GM10248 (cell line): Measurements from ENCODE around the gene IFI6.
"Not testable (repeated sequence)": the region's sequence is repeated elsewhere in the genome, so short reads cannot be mapped to it uniquely, and the experiment has no call there.

ENCODE experiments used
- CTCF ChIA-PET: fragments of 300-600 bp; sonication (Branson Sonifier 250); formaldehyde crosslinking; extraction: SDS; loops from one replicate; lab custom pipeline; 2021; ENCODE audit warnings: antibody characterized with exemption; lab: Yijun Ruan, JAX
- POLR2A ChIA-PET: fragments of 350-650 bp; sonication (Branson Sonifier 250); formaldehyde crosslinking; extraction: SDS; loops from one replicate; lab custom pipeline; 2020; ENCODE audit warnings: antibody characterized with exemption; lab: Yijun Ruan, JAX
- DNase-seq: peaks from one replicate; pipeline ENCODE4 v3.0.0; 2012; ENCODE audit errors: extremely low spot score
- TF ChIP-seq, protein P1 (sequence below): IDR thresholded peaks from 2 replicates; pipeline ENCODE4 v1.5.1; 2012; ENCODE audit warnings: mild to moderate bottlenecking, low read depth; ENCODE audit errors: extremely low read depth, missing control alignments, control extremely low read depth

The IFI6 gene

GRCh38 chr1:27687906-27688305 lies 15.9 kb upstream of the IFI6 start:
- no peak for DNase-seq
- POLR2A ChIA-PET: no interaction called here
- TF ChIP-seq, protein P1, sequence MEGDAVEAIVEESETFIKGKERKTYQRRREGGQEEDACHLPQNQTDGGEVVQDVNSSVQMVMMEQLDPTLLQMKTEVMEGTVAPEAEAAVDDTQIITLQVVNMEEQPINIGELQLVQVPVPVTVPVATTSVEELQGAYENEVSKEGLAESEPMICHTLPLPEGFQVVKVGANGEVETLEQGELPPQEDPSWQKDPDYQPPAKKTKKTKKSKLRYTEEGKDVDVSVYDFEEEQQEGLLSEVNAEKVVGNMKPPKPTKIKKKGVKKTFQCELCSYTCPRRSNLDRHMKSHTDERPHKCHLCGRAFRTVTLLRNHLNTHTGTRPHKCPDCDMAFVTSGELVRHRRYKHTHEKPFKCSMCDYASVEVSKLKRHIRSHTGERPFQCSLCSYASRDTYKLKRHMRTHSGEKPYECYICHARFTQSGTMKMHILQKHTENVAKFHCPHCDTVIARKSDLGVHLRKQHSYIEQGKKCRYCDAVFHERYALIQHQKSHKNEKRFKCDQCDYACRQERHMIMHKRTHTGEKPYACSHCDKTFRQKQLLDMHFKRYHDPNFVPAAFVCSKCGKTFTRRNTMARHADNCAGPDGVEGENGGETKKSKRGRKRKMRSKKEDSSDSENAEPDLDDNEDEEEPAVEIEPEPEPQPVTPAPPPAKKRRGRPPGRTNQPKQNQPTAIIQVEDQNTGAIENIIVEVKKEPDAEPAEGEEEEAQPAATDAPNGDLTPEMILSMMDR: no peak
- CTCF ChIA-PET: interaction anchor here (0.9 to 8.5 kb wide), 5 partner anchors 15 to 300 kb away, joined by 3 to 55 read pairs (median 3); partner anchors contain the start of gene IFI6

DNA sequence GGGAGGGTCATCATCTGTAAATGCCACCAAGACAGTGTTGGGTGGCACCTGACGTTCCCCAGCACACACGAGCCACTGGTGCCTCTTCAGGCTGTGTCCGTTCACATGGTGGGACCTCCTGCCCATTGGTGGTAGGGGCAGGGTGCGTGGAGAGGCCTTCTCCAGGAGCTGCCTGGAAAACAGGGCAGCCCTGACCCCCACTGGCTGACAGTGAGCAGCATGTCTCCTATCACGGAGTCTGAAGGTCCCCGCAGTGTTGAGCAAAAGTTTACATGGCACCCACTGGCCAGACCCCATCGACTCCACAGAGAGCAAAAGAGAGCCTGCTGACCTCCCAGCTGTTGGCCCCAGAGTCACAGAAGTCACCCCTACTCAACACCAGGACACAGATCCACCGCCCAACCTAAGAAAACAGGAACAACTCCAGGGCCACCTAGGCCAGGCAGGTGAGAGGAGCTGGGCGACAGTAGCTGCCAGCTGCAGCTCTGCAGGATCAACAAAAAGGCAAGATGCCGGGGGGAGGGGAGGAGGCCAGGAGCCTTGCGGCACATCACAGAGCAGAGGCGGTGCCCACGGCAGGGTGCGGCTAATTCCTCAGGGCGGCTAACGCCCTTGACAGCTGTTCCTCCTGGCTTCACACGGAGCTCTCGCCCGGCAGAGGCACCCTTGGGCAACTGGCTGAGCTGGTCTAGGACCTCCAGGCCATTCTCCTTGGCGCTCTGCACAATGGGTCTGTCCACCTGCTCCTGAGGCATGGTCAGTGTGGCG lies 14.4 kb upstream of the IFI6 start:
- DNase-seq: no peak
- TF ChIP-seq, protein P1: no peak
- POLR2A ChIA-PET: no interaction called here
- CTCF ChIA-PET: interaction anchor here (1.0 to 8.5 kb wide), 4 partner anchors 12 to 299 kb away, joined by 3 to 55 read pairs (median 4); no protein-coding TSS in a partner anchor

DNA sequence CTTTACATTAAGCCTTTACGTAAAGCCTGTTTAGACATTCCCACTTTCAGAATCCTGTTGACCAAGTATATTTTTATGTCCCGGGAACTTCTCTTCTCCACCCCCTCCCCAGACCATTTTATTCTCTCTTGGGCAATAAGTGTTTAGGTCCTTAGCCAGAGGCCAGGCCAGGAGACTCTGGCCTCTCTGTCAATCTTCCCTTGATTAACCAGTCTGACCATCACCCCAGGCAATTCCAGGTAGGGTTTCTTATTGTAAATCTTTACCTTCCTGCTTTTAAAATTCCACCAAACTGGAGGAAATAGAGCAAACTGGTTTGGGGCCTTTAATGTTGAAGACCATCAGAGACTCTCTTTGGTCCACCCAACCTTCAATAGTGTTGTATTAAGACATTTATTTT lies 12.2 kb upstream of the IFI6 start:
- DNase-seq: no peak
- CTCF ChIA-PET: interaction anchor here (1.9 to 8.5 kb wide), 2 partner anchors 9 to 15 kb away, joined by 5 to 55 read pairs; no protein-coding TSS in a partner anchor
- POLR2A ChIA-PET: no interaction called here
- TF ChIP-seq, protein P1: no peak

DNA sequence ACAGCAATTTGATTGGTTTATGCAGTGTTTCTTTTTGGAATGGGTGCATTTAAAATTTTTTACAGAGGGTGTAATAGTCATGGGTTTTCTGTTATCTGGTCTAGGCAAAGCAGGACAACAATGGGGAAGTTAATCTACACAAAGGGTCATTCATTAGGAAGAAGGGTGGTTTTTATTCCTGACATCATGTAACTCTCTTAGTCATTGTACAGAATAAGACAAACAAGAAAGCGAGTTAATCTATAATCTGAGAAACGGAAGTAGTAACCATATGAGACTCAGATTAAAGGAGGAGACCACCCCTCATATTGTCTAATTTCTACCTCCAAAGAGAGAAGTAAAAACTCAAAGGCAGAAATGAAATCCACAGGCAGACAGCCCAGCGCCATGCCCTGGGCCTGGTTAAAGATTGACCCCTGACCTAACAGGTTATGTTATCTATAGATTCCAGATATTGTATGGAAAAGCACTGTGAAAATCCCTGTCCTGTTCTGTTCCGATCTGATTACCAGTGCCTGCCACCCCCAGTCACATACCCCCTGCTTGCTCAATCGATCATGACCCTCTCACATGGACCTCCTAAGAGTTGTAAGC lies 10.5 kb upstream of the IFI6 start:
- ChIA-PET CTCF (interaction anchor here (1.4 to 8.5 kb wide), 3 partner anchors 11 to 13 kb away, joined by 4 to 55 read pairs (median 5); partner anchors contain the start of gene IFI6), POLR2A (no interaction called here)
- TF ChIP-seq, protein P1: no peak
- no peak for DNase-seq

DNA sequence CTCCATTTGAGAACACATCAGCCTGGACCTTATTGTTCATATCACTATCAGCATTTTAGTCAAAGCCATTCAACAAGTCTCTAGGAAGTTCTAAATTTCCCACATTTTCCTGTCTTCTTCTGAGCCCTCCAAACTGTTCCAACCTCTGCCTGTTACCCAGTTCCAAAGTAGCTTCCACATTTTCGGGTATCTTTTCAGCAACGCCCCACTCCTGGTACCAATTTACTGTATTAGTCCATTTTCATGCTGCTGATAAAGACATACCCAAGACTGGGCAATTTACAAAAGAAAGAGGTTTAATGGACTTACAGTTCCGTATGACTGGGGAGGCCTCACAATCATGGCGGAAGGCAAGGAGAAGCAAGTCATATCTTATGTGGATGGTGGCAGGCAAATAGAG lies 9.6 kb upstream of the IFI6 start:
- POLR2A ChIA-PET, DNase-seq: not testable (repeated sequence)
- CTCF ChIA-PET: interaction anchor here (1.4 to 8.5 kb wide), 2 partner anchors 10 to 12 kb away, joined by 4 to 55 read pairs; partner anchors contain the start of gene IFI6

DNA sequence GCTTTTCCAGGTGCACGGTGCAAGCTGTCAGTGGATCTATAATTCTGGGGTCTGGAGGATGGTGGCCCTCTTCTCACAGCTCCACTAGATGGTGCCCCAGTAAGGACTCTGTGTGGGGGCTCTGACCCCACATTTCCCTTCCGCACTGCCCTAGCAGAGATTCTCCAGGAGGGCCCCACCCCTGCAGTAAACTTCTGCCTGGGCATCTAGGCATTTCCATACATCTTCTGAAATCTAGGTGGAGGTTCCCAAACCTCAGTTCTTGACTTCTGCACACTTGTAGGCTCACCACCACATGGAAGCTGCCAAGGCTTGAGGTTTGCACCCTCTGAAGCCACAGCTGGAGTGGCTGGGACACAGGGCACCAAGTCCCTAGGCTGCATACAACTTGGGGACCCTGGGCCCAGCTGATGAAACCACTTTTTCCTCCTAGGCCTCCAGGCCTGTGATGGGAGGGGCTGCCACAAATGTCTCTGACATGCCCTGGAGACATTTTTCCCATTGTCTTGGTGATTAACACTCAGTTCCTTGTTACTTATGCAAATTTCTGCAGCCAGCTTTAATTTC lies 8.3 kb upstream of the IFI6 start:
- CTCF ChIA-PET: interaction anchor here (1.5 to 2.6 kb wide), 2 partner anchors 10 to 380 kb away, joined by 3 to 18 read pairs; no protein-coding TSS in a partner anchor
- POLR2A ChIA-PET: not testable (repeated sequence)

DNA sequence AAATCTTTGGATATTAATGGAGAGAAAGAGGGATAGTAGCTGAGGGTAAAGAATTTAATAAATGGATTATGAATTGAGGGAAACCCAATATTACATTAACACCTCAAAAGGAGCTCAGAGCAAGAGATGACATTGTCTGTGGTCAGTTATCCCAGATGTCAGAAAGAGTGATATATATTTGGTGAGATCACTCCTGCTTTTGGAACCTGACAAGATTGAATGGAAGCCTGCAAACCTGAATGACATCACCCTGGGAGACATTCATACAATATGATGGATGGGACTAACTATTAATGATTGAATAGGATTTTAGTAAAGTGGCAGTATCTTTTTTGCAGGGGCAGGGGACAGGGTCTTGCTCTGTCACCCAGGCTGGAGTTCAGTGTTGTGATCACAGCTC lies 6.8 kb upstream of the IFI6 start:
- DNase-seq: no peak
- CTCF ChIA-PET: interaction anchor here (1.7 to 2.6 kb wide), 2 partner anchors 9 to 18 kb away, joined by 4 to 18 read pairs; no protein-coding TSS in a partner anchor
- TF ChIP-seq, protein P1: no peak
- POLR2A ChIA-PET: interaction anchor here (0.6 kb wide), 1 partner anchor 47 kb away, joined by 3 read pairs; the partner anchor contains the start of gene FAM76A

More for the DNA sequence above, 8.3 kb upstream of the IFI6 start:
- not testable (repeated sequence) for DNase-seq
